HG03066 (cell line): ENCODE data around the gene CHDH.
A peak's percentile ranks its signal among the peaks of the same experiment; 100 is the strongest.

Source experiments
- ATAC-seq: cut with Tn5 transposase; IDR thresholded peaks from one replicate; pipeline ENCODE4 v1.9.1; 2021; ENCODE audit warnings: low read depth; ENCODE audit not compliant: unreplicated experiment

CHDH gene

GRCh38 chr3:53812434-53812833 is 33.8 kb downstream of the CHDH start:
- no peak for ATAC-seq

- no peak for ATAC-seq
Measured at GRCh38 chr3:53811143-53811927, 34.9 kb downstream of the CHDH start.

- ATAC-seq = no peak
Measured at GRCh38 chr3:53809764-53810400, 36.3 kb downstream of the CHDH start.

GRCh38 chr3:53809267-53809666 is 37.0 kb downstream of the CHDH start:
- ATAC-seq = no peak

GRCh38 chr3:53808496-53808895 is 37.7 kb downstream of the CHDH start:
- ATAC-seq = no peak

- ATAC-seq = no peak
Measured at GRCh38 chr3:53807117-53807810, 39.0 kb downstream of the CHDH start.

GRCh38 chr3:53806182-53807116 is 39.8 kb downstream of the CHDH start:
- no peak for ATAC-seq

- ATAC-seq = no peak
Measured at GRCh38 chr3:53805463-53806159, 40.6 kb downstream of the CHDH start.

GRCh38 chr3:53804697-53805462 is 41.3 kb downstream of the CHDH start:
- ATAC-seq = peak; percentile 48

- no peak for ATAC-seq
Measured at GRCh38 chr3:53803816-53804695, 42.2 kb downstream of the CHDH start.

GRCh38 chr3:53803124-53803815 is 42.9 kb downstream of the CHDH start:
- no peak for ATAC-seq

GRCh38 chr3:53802256-53802880 is 43.9 kb downstream of the CHDH start:
- no peak for ATAC-seq

- no peak for ATAC-seq
Measured at GRCh38 chr3:53801319-53801718, 44.9 kb downstream of the CHDH start.

- no peak for ATAC-seq
Measured at GRCh38 chr3:53800041-53800906, 45.9 kb downstream of the CHDH start.

- ATAC-seq = no peak
Measured at GRCh38 chr3:53799338-53799865, 46.8 kb downstream of the CHDH start.

- no peak for ATAC-seq
Measured at GRCh38 chr3:53798144-53798543, 48.1 kb downstream of the CHDH start.
